GM12878 (cell line): ENCODE results near the gene DNAH9. TPM values are rescaled to one million over a fixed set of nuclear protein-coding genes. Genes with fewer than 3 reads are reported as not detected.

Source experiments
- ATAC-seq: fragments of 200-7000 bp; cut with Tn5 transposase; 3 replicates; pipeline ENCODE4 v1.9.1; 2020; ENCODE audit warnings: mild to moderate bottlenecking, moderate library complexity
- BruUV-seq: library from RNA; stranded (reverse); fragments of 400-500 nt; replicated peaks from 2 replicates; lab custom pipeline; 2021; lab: Mats Ljungman, UMichigan
- CTCF ChIA-PET: fragments of 300-600 bp; sonication (Branson Sonifier 250); formaldehyde crosslinking; extraction: SDS; loops from one replicate; lab custom pipeline; 2021; ENCODE audit warnings: inconsistent platforms; lab: Yijun Ruan, JAX
- POLR2A ChIA-PET: fragments of 350-600 bp; formaldehyde crosslinking; extraction: SDS; loops from one replicate; lab custom pipeline; 2021; ENCODE audit warnings: inconsistent platforms; lab: Charles Lee
- RAD21 ChIA-PET: fragments of 300-600 bp; sonication (Branson Sonifier 250); formaldehyde crosslinking; loops from one replicate; lab custom pipeline; 2023; ENCODE audit warnings: antibody characterized with exemption; ENCODE audit not compliant: unreplicated experiment; lab: Charles Lee
- SMC1A ChIA-PET: fragments of 300-600 bp; sonication (Branson Sonifier 250); formaldehyde crosslinking; loops from one replicate; lab custom pipeline; 2023; ENCODE audit not compliant: unreplicated experiment, uncharacterized antibody; lab: Charles Lee
- DNase-seq: peaks from one replicate; pipeline ENCODE4 v3.0.0-alpha.2; 2011; ENCODE audit warnings: low read depth, low spot score
- FAIRE-seq: peaks from 3 replicates; lab custom pipeline; 2011; peaks lifted over from hg19 to GRCh38; lab: Jason Lieb, UNC
- H2AFZ ChIP-seq: 2 replicates; pipeline ENCODE4 v1.6.0; 2011; ENCODE audit warnings: low read depth, low read length, control low read depth; ENCODE audit not compliant: control insufficient read depth
- H3K27ac ChIP-seq: 2 replicates; pipeline ENCODE4 v1.5.1; 2011; ENCODE audit warnings: control low read depth; ENCODE audit not compliant: control insufficient read depth, insufficient read depth
- H3K27me3 ChIP-seq, 2 experiments: replicated peaks in 1 of 2; 2 replicates each; pipeline versions ENCODE4 v1.6.0 to v1.6.1; 2011; ENCODE audit warnings: low read length in 1 of 2; ENCODE audit not compliant: control insufficient read depth in 2 of 2, insufficient read depth in 2 of 2
- H3K36me3 ChIP-seq, 2 experiments: 2 replicates each; pipeline ENCODE4 v1.5.1; 2011; ENCODE audit warnings: low read length in 1 of 2; ENCODE audit not compliant: control insufficient read depth in 2 of 2, insufficient read depth in 2 of 2
- H3K4me1 ChIP-seq: 2 replicates; pipeline ENCODE4 v1.6.1; 2011; ENCODE audit warnings: mild to moderate bottlenecking, low read length, moderate library complexity, mixed read lengths; ENCODE audit not compliant: control insufficient read depth, insufficient read depth
- H3K4me2 ChIP-seq: 2 replicates; pipeline ENCODE4 v1.6.0; 2011; ENCODE audit warnings: control low read depth; ENCODE audit not compliant: control insufficient read depth, insufficient read depth
- H3K4me3 ChIP-seq: fragments of 200-600 bp; sonication (generic); 2 replicates; pipeline ENCODE4 v1.5.1; 2016
- H3K79me2 ChIP-seq: 2 replicates; pipeline ENCODE4 v1.6.0; 2011; ENCODE audit warnings: low read length; ENCODE audit not compliant: control insufficient read depth, insufficient read depth
- H3K9ac ChIP-seq: 2 replicates; pipeline ENCODE4 v1.8.0; 2011; ENCODE audit warnings: low read length, control low read depth, mixed read lengths; ENCODE audit not compliant: control insufficient read depth, insufficient read depth
- H3K9me3 ChIP-seq: replicated peaks from 3 replicates; pipeline ENCODE4 v1.5.1; 2011; ENCODE audit warnings: mild to moderate bottlenecking, low read length; ENCODE audit not compliant: control insufficient read depth, insufficient read depth
- H4K20me1 ChIP-seq: 2 replicates; pipeline ENCODE4 v1.6.0; 2011; ENCODE audit not compliant: control insufficient read depth, insufficient read depth
- CHD2 ChIP-seq: IDR thresholded peaks from 2 replicates; pipeline ENCODE4 v1.6.1; 2011; ENCODE audit warnings: low read depth, low read length, improper control_type of control experiment, borderline replicate concordance
- CREM ChIP-seq: IDR thresholded peaks from 2 replicates; pipeline ENCODE4 v1.6.1; 2014; ENCODE audit warnings: antibody characterized with exemption, low read depth
- EZH2 ChIP-seq: IDR thresholded peaks from 2 replicates; pipeline ENCODE4 v1.6.1; 2012; ENCODE audit warnings: low read depth, mild to moderate bottlenecking, control low read depth, inconsistent platforms, low read length, borderline replicate concordance; ENCODE audit not compliant: control insufficient read depth
- KAT2A ChIP-seq: conservative IDR thresholded peaks from 2 replicates; pipeline ENCODE4 v1.6.1; 2011; ENCODE audit warnings: low read depth, low read length; ENCODE audit not compliant: control insufficient read depth
- MYC ChIP-seq: IDR thresholded peaks from 2 replicates; pipeline ENCODE4 v1.6.1; 2011; ENCODE audit warnings: mild to moderate bottlenecking, low read length, moderate library complexity, inconsistent platforms; ENCODE audit not compliant: insufficient read depth, insufficient replicate concordance, insufficient read length, severe bottlenecking
- PAX8 ChIP-seq: fragments of 450-650 bp; IDR thresholded peaks from 2 replicates; pipeline ENCODE4 v1.6.1; 2017; ENCODE audit warnings: mild to moderate bottlenecking, moderate library complexity
- SPI1 ChIP-seq: IDR thresholded peaks from 2 replicates; pipeline ENCODE4 v1.6.1; 2011; ENCODE audit warnings: low read depth, mild to moderate bottlenecking, low read length, moderate library complexity, borderline replicate concordance; ENCODE audit not compliant: insufficient read depth
- ZBTB40 ChIP-seq: fragments of 450-650 bp; IDR thresholded peaks from 2 replicates; pipeline ENCODE4 v1.6.1; 2016; ENCODE audit warnings: mild to moderate bottlenecking, moderate library complexity, borderline replicate concordance
- ZNF24 ChIP-seq: fragments of 450-650 bp; IDR thresholded peaks from 2 replicates; pipeline ENCODE4 v1.6.1; 2017; ENCODE audit warnings: antibody characterized with exemption, mild to moderate bottlenecking
- WGBS: methylation state at CpG from one replicate; pipeline ENCODE4 v1.1.6; 2016; ENCODE audit warnings: low lambda C conversion rate; ENCODE audit not compliant: insufficient replicate concordance, insufficient coverage; ENCODE audit errors: missing lambda C conversion rate; 5-methylcytosine and 5-hydroxymethylcytosine counted together
- in situ Hi-C: fragments of 300-500 bp; cut with MboI; formaldehyde crosslinking; loops from 9 replicates; pipeline ENCODE4 v1.14.3; 2018; ENCODE audit warnings: mixed read lengths
- intact Hi-C: fragments of 100-400 bp; cut with micrococcal nuclease; formaldehyde crosslinking; loops from one replicate; pipeline ENCODE4 v1.14.2; 2022; ENCODE audit not compliant: unreplicated experiment
- polyA plus RNA-seq, 11 experiments: library from polyadenylated mRNA; depleted of rRNA in 4 of 11; unstranded in 6 of 11; stranded (reverse) in 5 of 11; fragments of >200 nt; fragmentation: Nextera tagmentation in 4 of 11; fragmentation: Illumina TruSeq in 1 of 11; extraction: Ambion mirVana in 4 of 11; extraction: Trizol in 1 of 11; gene quantifications; 1 replicate in 1 of 11; 2 replicates in 10 of 11; pipeline versions ENCODE4 v1.2.1 to v1.2.3, GENCODE V29; 2011 to 2016; ENCODE audit warnings: inconsistent platforms in 2 of 11, missing spikeins in 2 of 11, low read depth in 1 of 11
- total RNA-seq, 4 experiments: library from RNA; depleted of rRNA in 3 of 4; stranded (reverse); fragments of >200 nt in 3 of 4; fragmentation: Illumina TruSeq in 1 of 4; extraction: Trizol in 1 of 4; gene quantifications; 2 replicates each; pipeline versions ENCODE4 v1.2.1 to v1.2.3, GENCODE V29; 2013 to 2021
- TF ChIP-seq, protein P1 (sequence below), 3 experiments: IDR thresholded peaks in 2 of 3; conservative IDR thresholded peaks in 1 of 3; 2 replicates each; pipeline ENCODE4 v1.5.1; 2011; ENCODE audit warnings: low read depth in 3 of 3, low read length in 3 of 3, mild to moderate bottlenecking in 3 of 3, control low read depth in 2 of 3, moderate library complexity in 2 of 3, inconsistent platforms in 1 of 3, mixed read lengths in 1 of 3; ENCODE audit not compliant: control insufficient read depth in 2 of 3, insufficient read depth in 1 of 3; ENCODE audit errors: extremely low read depth in 1 of 3

DNAH9 gene
- total and polyA plus RNA-seq, 10 of the 15 experiments (the other 5 are each of a cell fraction or from before 2014, with no cell fraction given), result 0.10 to 0.40 (median 0.19) TPM; not detected in 7

DNA sequence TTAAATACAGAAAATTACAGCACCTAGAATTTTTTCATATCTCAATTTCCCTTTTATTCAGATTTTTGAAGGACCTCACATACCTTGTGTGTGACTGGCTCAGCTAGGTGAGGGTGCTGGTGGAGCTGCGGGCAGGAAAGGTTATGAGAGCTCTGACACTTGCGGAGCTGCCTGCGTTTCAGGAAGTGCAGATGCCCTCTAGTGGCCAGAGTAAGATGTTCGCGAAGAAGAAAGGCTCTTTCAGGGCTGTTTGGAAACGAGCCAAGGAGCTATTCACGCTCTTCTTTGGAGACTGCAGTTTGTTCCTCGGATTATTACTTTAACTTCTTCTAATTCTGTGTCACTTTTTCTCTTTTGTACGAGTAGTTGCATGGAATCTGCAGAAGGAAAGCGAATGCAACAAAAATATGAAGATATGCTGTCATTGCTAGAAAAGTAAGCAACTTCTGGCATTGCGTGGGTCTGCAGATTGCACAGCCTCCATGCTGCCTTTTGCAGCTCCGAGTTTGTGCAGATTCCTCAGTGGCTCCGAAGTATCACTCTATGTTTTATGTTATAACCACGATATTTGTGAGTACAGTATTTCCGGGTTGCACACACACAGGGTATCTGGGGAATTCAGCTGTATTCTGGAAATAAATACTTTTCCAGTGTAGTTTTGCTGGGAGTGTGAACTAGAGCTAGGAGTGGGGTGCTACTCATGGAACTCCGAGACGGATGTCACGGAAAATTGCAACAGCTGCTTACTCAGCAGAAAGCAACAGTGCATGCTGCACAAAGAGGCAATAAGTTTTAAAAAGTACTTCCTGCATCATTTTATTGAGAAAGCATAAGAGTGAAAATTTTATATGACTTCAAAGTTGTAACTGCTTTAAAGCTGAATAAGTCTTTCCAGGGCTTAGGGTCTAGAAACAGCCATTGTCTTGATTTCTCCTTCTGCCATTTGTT, 46.3 kb downstream of the DNAH9 start:
- SMC1A ChIA-PET, result interaction anchor here (1.1 to 1.5 kb wide), 2 partner anchors 768 to 998 kb away, joined by 4 to 7 read pairs; no protein-coding TSS in a partner anchor
- 28% methylated on average over 18 of the region's 18 CpGs for WGBS
- RAD21 ChIA-PET, result no interaction called here
- POLR2A ChIA-PET, result no interaction called here
- Histone ChIP-seq H3K4me1 (no peaks in the 10 kb centered on the region), H3K27me3 (no peaks in the 10 kb centered on the region), H3K36me3 (no peaks in the 10 kb centered on the region), H3K9me3 (no peaks in the 10 kb centered on the region; the same call in 2 of the 3 replicates), H2AFZ (no peak overlapping the region), H3K4me2 (no peak overlapping the region), H3K4me3 (no peak overlapping the region), H3K27ac (no peak overlapping the region), H4K20me1 (no peaks in the 10 kb centered on the region), H3K79me2 (no peaks in the 10 kb centered on the region), H3K9ac (no peak overlapping the region)
- DNase-seq (no peak), FAIRE-seq (no peak), ATAC-seq (peak; percentile 48; the same call in 2 of the 3 replicates)
- in situ Hi-C loops (loop anchor here (25.0 kb wide), 2 partner anchors 757 to 1007 kb away; no protein-coding TSS in a partner anchor), intact Hi-C loops (loop anchor here (1.0 kb wide), 1 partner anchor 768 kb away; no protein-coding TSS in a partner anchor)
- CTCF ChIA-PET, result interaction anchor here (0.6 to 2.2 kb wide), 13 partner anchors 9 to 997 kb away, joined by 3 to 28 read pairs (median 3); no protein-coding TSS in a partner anchor
- BruUV-seq, result no TSS peak
- TF ChIP-seq ZBTB40 (no peak), SPI1 (peak; percentile 47; the same call in 1 of the 2 replicates), PAX8 (no peak), MYC (no peak), ZNF24 (no peak), CREM (no peak), CHD2 (no peak), KAT2A (no peak), EZH2 (no peak)
- TF ChIP-seq, protein P1, sequence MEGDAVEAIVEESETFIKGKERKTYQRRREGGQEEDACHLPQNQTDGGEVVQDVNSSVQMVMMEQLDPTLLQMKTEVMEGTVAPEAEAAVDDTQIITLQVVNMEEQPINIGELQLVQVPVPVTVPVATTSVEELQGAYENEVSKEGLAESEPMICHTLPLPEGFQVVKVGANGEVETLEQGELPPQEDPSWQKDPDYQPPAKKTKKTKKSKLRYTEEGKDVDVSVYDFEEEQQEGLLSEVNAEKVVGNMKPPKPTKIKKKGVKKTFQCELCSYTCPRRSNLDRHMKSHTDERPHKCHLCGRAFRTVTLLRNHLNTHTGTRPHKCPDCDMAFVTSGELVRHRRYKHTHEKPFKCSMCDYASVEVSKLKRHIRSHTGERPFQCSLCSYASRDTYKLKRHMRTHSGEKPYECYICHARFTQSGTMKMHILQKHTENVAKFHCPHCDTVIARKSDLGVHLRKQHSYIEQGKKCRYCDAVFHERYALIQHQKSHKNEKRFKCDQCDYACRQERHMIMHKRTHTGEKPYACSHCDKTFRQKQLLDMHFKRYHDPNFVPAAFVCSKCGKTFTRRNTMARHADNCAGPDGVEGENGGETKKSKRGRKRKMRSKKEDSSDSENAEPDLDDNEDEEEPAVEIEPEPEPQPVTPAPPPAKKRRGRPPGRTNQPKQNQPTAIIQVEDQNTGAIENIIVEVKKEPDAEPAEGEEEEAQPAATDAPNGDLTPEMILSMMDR (IDR thresholded peaks at IDR 0.05 in 2 of 3, conservative IDR thresholded peaks at IDR 0.05 in 1 of 3; ENCODE audit: control insufficient read depth in 2 of 3, extremely low read depth in 1 of 3, insufficient read depth in 1 of 3, low read depth in 3 of 3, low read length in 3 of 3), result peak; percentile 60 to 77 (median 72)
